K562 (cell line): Measurements from ENCODE around the gene DRD1. TPM values are rescaled to one million over a fixed set of nuclear protein-coding genes. Genes with fewer than 3 reads are reported as not detected.

ENCODE experiments used
- ATAC-seq: fragments of 200-7000 bp; cut with Tn5 transposase; 3 replicates; pipeline ENCODE4 v1.9.1; 2020; ENCODE audit warnings: moderate library complexity
- BruUV-seq: library from RNA; stranded (reverse); fragments of 400-500 nt; replicated peaks from 2 replicates; lab custom pipeline; 2021; lab: Mats Ljungman, UMichigan
- CTCF ChIA-PET: fragments of 300-600 bp; formaldehyde crosslinking; extraction: SDS; loops from one replicate; lab custom pipeline; 2021; ENCODE audit warnings: low intra/inter-chr PET ratio; lab: Yijun Ruan, JAX
- POLR2A ChIA-PET: fragments of 300-600, 350-650 bp; sonication (Branson Sonifier 250); formaldehyde crosslinking; extraction: SDS; loops from one replicate; lab custom pipeline; 2021; ENCODE audit warnings: antibody characterized with exemption, inconsistent platforms; lab: Yijun Ruan, JAX
- DNase-seq, 4 experiments: peaks; one replicate each; pipeline versions ENCODE4 v3.0.0 to v3.0.0-alpha.2; 2011 to 2018; ENCODE audit warnings: low spot score in 3 of 4, mixed read lengths in 3 of 4; ENCODE audit errors: extremely low read depth in 1 of 4
- FAIRE-seq: peaks from 2 replicates; lab custom pipeline; 2011; peaks lifted over from hg19 to GRCh38; lab: Jason Lieb, UNC
- H2AFZ ChIP-seq: 2 replicates; pipeline ENCODE4 v1.6.0; 2011; ENCODE audit warnings: low read depth, low read length, control low read depth, inconsistent platforms
- H3K27ac ChIP-seq: fragments of 200-600 bp; 3 replicates; pipeline ENCODE4 v1.8.0; 2011; ENCODE audit warnings: low read depth, mild to moderate bottlenecking, control low read depth, inconsistent platforms, low read length, moderate library complexity, mixed read lengths; ENCODE audit errors: extremely low read depth
- H3K27me3 ChIP-seq, 2 experiments: fragments of 300-600 bp in 1 of 2; 2 replicates in 1 of 2; 3 replicates in 1 of 2; pipeline versions ENCODE4 v1.6.0 to v1.8.0; 2011; ENCODE audit warnings: inconsistent platforms in 2 of 2, low read length in 2 of 2, mild to moderate bottlenecking in 1 of 2, mixed read lengths in 1 of 2, moderate library complexity in 1 of 2; ENCODE audit not compliant: control insufficient read depth in 2 of 2, insufficient read depth in 2 of 2
- H3K36me3 ChIP-seq: fragments of 300-600 bp; 3 replicates; pipeline ENCODE4 v1.8.0; 2011; ENCODE audit warnings: mild to moderate bottlenecking, low read length, inconsistent platforms; ENCODE audit not compliant: control insufficient read depth, insufficient read depth
- H3K4me1 ChIP-seq, 2 experiments: fragments of 200-600 bp in 1 of 2; replicated peaks in 1 of 2; 2 replicates in 1 of 2; 3 replicates in 1 of 2; pipeline versions ENCODE4 v1.5.1 to v1.8.0; 2011; ENCODE audit warnings: inconsistent platforms in 2 of 2, low read length in 2 of 2, mild to moderate bottlenecking in 1 of 2, mixed read lengths in 1 of 2, moderate library complexity in 1 of 2; ENCODE audit not compliant: control insufficient read depth in 2 of 2, insufficient read depth in 2 of 2
- H3K4me2 ChIP-seq: 2 replicates; pipeline ENCODE4 v1.6.1; 2011; ENCODE audit warnings: low read length, control low read depth, inconsistent platforms, mixed read lengths; ENCODE audit not compliant: insufficient read depth
- H3K4me3 ChIP-seq: fragments of 200-600 bp; sonication (generic), shearing (Covaris generic); 2 replicates; pipeline ENCODE4 v1.5.1; 2016; ENCODE audit warnings: control low read depth, inconsistent platforms
- H3K79me2 ChIP-seq: fragments of 200-600 bp; 3 replicates; pipeline ENCODE4 v1.8.0; 2011; ENCODE audit warnings: low read length, inconsistent platforms; ENCODE audit not compliant: control insufficient read depth, insufficient read depth
- H3K9ac ChIP-seq, 2 experiments: 2 replicates each; pipeline versions ENCODE4 v1.6.0 to v1.6.1; 2011; ENCODE audit warnings: low read depth in 2 of 2, low read length in 2 of 2, control low read depth in 1 of 2, inconsistent platforms in 1 of 2, mild to moderate bottlenecking in 1 of 2, mixed read lengths in 1 of 2; ENCODE audit not compliant: insufficient read depth in 1 of 2
- H3K9me1 ChIP-seq: one replicate; pipeline ENCODE4 v1.6.0; 2011; ENCODE audit warnings: inconsistent platforms, mild to moderate bottlenecking, low read length, moderate library complexity; ENCODE audit not compliant: control insufficient read depth, insufficient read depth
- H3K9me3 ChIP-seq: replicated peaks from 2 replicates; pipeline ENCODE4 v1.5.1; 2011; ENCODE audit warnings: low read depth, low read length, inconsistent platforms; ENCODE audit not compliant: control insufficient read depth, insufficient read depth
- H4K20me1 ChIP-seq: replicated peaks from 2 replicates; pipeline ENCODE4 v1.6.1; 2011; ENCODE audit warnings: low read length, inconsistent platforms, mixed read lengths; ENCODE audit not compliant: control insufficient read depth, insufficient read depth
- ETV1 ChIP-seq: fragments of 450-650 bp; conservative IDR thresholded peaks from 2 replicates; pipeline ENCODE4 v1.6.1; 2016; ENCODE audit warnings: missing genetic modification characterization, control low read depth, low read depth, missing compliant biosample characterization
- PCBP2 ChIP-seq: fragments of 200-400 bp; formaldehyde crosslinking; IDR thresholded peaks from 2 replicates; pipeline ENCODE4 v1.6.1; 2018; ENCODE audit warnings: low read length, low read depth, mild to moderate bottlenecking, moderate library complexity; ENCODE audit not compliant: poor library complexity, severe bottlenecking
- SAP30 ChIP-seq: fragments of 200-600 bp; sonication (generic); IDR thresholded peaks from 2 replicates; pipeline ENCODE4 v1.6.1; 2012; ENCODE audit warnings: borderline replicate concordance, low read depth, mild to moderate bottlenecking, moderate library complexity, low read length, control low read depth, inconsistent platforms; ENCODE audit not compliant: insufficient read depth, poor library complexity, severe bottlenecking
- TARDBP ChIP-seq: fragments of 450-650 bp; IDR thresholded peaks from 2 replicates; pipeline ENCODE4 v1.6.1; 2016
- ZNF134 ChIP-seq: fragments of 250-450 bp; sonication (Bioruptor Pico); conservative IDR thresholded peaks from 2 replicates; pipeline ENCODE4 v1.4.0; 2020
- ZNF23 ChIP-seq: fragments of 250-450 bp; sonication (Bioruptor Pico); IDR thresholded peaks from 2 replicates; pipeline ENCODE4 v1.4.0; 2020; ENCODE audit warnings: mild to moderate bottlenecking
- ZNF76 ChIP-seq: fragments of 250-450 bp; sonication (Bioruptor Pico); IDR thresholded peaks from 2 replicates; pipeline ENCODE4 v1.4.0; 2020; ENCODE audit warnings: mild to moderate bottlenecking, moderate library complexity, borderline replicate concordance
- WGBS: fragments of 100-300 bp; shearing (Covaris generic); methylation state at CpG from one replicate; pipeline ENCODE4 v1.1.6; 2016; ENCODE audit warnings: low coverage, mixed read lengths; ENCODE audit not compliant: insufficient coverage; ENCODE audit errors: missing lambda C conversion rate; 5-methylcytosine and 5-hydroxymethylcytosine counted together
- in situ Hi-C: fragments of 300-500 bp; cut with MboI; formaldehyde crosslinking; loops from 4 replicates; pipeline ENCODE4 v1.15.0; 2018; ENCODE audit warnings: inconsistent platforms, mixed read lengths
- intact Hi-C: fragments of 100-400 bp; cut with micrococcal nuclease; formaldehyde crosslinking; loops from 2 replicates; pipeline ENCODE4 v1.14.2; 2022
- polyA plus RNA-seq, 8 experiments: library from polyadenylated mRNA; depleted of rRNA in 4 of 8; stranded (reverse) in 5 of 8; unstranded in 3 of 8; fragments of >200 nt; fragmentation: Nextera tagmentation in 2 of 8; fragmentation: Illumina TruSeq in 1 of 8; extraction: Ambion mirVana in 2 of 8; extraction: Trizol in 1 of 8; gene quantifications; 2 replicates each; pipeline versions ENCODE4 v1.2.1 to v1.2.3, GENCODE V29; 2011 to 2014; ENCODE audit warnings: inconsistent platforms in 1 of 8, missing spikeins in 1 of 8
- total RNA-seq, 7 experiments: library from RNA; depleted of rRNA in 6 of 7; stranded (reverse); fragments of >200 nt in 6 of 7; fragmentation: Illumina TruSeq in 2 of 7; extraction: Trizol in 2 of 7; gene quantifications; 2 replicates each; pipeline versions ENCODE4 v1.2.1 to v1.2.3, GENCODE V29; 2011 to 2021; ENCODE audit warnings: low replicate concordance in 1 of 7
- TF ChIP-seq, protein P1 (sequence below), 2 experiments: IDR thresholded peaks in 1 of 2; conservative IDR thresholded peaks in 1 of 2; 2 replicates each; pipeline ENCODE4 v1.6.1; 2016; ENCODE audit warnings: low read depth in 2 of 2, mild to moderate bottlenecking in 1 of 2, missing compliant biosample characterization in 1 of 2, missing genetic modification characterization in 1 of 2, moderate library complexity in 1 of 2

Gene DRD1
- total and polyA plus RNA-seq, 9 of the 15 experiments (the other 6 are each of a cell fraction or from before 2014, with no cell fraction given), result not detected

DNA sequence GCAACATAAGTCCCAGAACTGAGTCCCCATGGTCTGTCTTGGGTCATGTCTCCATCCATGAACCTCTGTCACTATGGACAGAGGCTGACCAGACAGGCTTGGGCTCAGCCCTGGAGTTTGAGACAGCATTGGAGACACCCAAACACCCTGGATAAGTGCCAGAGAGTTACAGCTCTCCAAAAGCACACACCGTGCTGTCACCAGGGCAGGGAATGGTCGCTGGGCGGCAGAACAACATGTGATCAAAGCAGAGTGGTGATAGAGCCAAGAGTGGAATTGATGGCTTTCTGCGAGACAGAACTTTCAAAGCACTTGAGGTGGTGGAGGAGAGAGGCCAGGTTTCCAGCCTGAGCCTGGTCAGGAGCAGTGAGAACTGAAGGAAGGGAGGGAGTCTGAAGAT lies 50.1 kb downstream of the DRD1 start:
- BruUV-seq, result no TSS peak
- H3K9ac ChIP-seq, result no peak overlapping the region
- in situ Hi-C loops, result no loop called here
- DNase-seq (no peak), ATAC-seq (no peak), FAIRE-seq (no peak)
- POLR2A ChIA-PET, result interaction anchor here (0.6 kb wide), 1 partner anchor 585 kb away, joined by 3 read pairs; no protein-coding TSS in a partner anchor
- no peaks in the 10 kb centered on the region for H3K9me3 ChIP-seq
- H3K9me1 ChIP-seq, result no peaks in the 10 kb centered on the region
- no peak overlapping the region for H2AFZ ChIP-seq
- CTCF ChIA-PET, result no interaction called here
- H3K27me3 ChIP-seq, result peaks cover 0 to 7% of the 10 kb centered on the region in 2 experiments; a peak in 1 of 5 replicates
- 0% methylated on average over 4 of the region's 4 CpGs for WGBS
- no peak overlapping the region for H3K4me2 ChIP-seq
- H4K20me1 ChIP-seq, result no peaks in the 10 kb centered on the region
- TF ChIP-seq SAP30 (no peak), ZNF134 (CRISPR knock-in tag) (no peak), TARDBP (no peak), ZNF76 (no peak), ETV1 (tag) (no peak), PCBP2 (no peak), ZNF23 (CRISPR knock-in tag) (no peak)
- TF ChIP-seq, protein P1, sequence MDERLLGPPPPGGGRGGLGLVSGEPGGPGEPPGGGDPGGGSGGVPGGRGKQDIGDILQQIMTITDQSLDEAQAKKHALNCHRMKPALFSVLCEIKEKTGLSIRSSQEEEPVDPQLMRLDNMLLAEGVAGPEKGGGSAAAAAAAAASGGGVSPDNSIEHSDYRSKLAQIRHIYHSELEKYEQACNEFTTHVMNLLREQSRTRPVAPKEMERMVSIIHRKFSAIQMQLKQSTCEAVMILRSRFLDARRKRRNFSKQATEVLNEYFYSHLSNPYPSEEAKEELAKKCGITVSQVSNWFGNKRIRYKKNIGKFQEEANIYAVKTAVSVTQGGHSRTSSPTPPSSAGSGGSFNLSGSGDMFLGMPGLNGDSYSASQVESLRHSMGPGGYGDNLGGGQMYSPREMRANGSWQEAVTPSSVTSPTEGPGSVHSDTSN (CRISPR knock-in tag; IDR thresholded peaks at IDR 0.05; ENCODE audit: low read depth), result no peak
- TF ChIP-seq, protein P1 (tag; conservative IDR thresholded peaks at IDR 0.05; ENCODE audit: low read depth), result no peak
- H3K4me3 ChIP-seq, result no peak overlapping the region
- no peak overlapping the region for H3K27ac ChIP-seq
- no peaks in the 10 kb centered on the region for H3K79me2 ChIP-seq
- H3K36me3 ChIP-seq, result no peaks in the 10 kb centered on the region
- no peaks in the 10 kb centered on the region for H3K4me1 ChIP-seq
- intact Hi-C loops, result no loop called here
